Measurements from ENCODE around the gene SMARCAD1.

DNA sequence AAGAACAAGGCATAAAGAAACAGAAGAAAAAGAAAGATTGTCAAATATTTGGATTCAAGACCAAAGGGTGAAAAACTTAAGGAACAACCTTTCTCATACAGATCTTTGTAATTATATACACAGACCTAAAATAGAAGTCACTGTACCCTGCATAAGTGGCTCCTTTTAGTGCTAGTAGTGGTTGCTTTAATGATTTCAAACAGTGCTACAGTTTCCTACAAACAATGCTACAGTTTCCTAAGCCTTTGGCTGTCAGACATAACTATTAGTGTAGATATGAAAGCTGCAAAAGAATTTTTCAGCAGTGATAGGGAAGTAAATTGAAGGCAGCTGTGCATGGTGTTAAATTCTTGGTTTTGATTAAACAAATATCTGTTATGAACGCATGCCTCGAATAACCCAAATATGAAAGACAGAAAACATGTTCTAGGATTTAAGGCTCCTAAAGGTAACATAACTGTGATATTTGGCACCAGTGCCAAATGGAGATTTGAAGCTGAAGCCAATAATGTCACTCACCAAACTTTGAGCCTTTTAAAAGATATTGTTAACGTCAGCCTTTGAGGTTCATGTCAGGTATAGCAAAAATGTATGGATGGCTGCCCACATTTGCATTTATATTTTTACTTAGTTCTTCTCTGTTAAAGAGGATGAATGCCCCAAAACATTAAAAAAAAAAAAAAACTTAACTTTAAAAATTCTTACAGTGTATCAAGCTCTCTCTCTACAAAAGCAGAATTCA, 36.6 kb downstream of the SMARCAD1 start:
- no peak for TF ChIP-seq CTCF (conservative IDR thresholded peaks at IDR 0.05 in 1 of 2, IDR thresholded peaks at IDR 0.05 in 1 of 2; ENCODE audit: low read depth in 1 of 2, low read length in 2 of 2)
- no peak for TF ChIP-seq EZH2 (IDR thresholded peaks at IDR 0.05; ENCODE audit: low read length, missing control alignments)
